Esophagus mucosa (tissue), 1 donor: ENCODE measurements around the gene GSPT1. TPM values are rescaled to one million over a fixed set of nuclear protein-coding genes. Genes with fewer than 3 reads are reported as not detected.
"Not testable (repeated sequence)": the region's sequence is repeated elsewhere in the genome, so short reads cannot be mapped to it uniquely, and the experiment has no call there.

Experiments used
- ATAC-seq: fragments of 200-7000 bp; cut with Tn5 transposase; one replicate; pipeline ENCODE4 v1.9.1; 2020
- total RNA-seq: library from RNA; stranded (reverse); gene quantifications from one replicate; pipeline ENCODE4 v1.2.4, GENCODE V29; 2023
- donor health status: DM: yes; HTN: yes; CAD: no.

The GSPT1 gene
- total RNA-seq, 1 donor from 2014 or later: 110 TPM

DNA sequence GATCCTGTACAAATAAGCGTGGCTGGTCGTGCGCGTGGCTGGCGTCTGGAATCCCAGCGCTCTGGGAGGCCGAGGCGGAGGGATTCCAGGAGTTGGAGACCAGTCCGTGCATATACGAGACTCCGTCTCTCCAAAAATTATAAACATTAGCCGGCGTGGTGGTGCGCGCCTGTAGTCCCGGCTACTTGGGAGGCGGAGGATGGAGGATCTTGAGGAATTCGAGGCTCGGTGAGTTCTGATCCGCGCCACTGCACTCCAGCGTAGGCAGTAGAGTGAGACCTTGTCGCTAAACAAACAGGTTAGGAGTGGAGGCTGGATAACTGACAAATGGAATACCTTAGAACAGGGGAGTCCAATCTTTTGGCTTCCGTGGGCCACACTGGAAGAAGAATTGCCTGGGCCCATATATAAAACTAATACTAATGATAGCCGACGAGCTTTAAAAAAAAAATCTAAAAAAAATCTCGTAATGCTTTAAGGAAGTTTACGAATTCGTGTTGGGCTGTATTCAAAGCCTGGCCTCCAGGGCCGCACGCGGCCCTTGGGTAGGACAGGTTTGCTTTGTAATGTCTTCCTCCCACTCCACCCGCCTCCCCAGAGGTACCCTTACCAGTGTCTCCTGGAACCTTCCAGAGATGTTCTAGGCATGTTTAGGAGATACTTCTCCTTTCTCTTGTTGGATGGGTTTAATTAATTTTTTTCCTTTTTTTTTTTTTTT lies 63.5 kb downstream of the GSPT1 start:
- peak; percentile 2 for ATAC-seq

DNA sequence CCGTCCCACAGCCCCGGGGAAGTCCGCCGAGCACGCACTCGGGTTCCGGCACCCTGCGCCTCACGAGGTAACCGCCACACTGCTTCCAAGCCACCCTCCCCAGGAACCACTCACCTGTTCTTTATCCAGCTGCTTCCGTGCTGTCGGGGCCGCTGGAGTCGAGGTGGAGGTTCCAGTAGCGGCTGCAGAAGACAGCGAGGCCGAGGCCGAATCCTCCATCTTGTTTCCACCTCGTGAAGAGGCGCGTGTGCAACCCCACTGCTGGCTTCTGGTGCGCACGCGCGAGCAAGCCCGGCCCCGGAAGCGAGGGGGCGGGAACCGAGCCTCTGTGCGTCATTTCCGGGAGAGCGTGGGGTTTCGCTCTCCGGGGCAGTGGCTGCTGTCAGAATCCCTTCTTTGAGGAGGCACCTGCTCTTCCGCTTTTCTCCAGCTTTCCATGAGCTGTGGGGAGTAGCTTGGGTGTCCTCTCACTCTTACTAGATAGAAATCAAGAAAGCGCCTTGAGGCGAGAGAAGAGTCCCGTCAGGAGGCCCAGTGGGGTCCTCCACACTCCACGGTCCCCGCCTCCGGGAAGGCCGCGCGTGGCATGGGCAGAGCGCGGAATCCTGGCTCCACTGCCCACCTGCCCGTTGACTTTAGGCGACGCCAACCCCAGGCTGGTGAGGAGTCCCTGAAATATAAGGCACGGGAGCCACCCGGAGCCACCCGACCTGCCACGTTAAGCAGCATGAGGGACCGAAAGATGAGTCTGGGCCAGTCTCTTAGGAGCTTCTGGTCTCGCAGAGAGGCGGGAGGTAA lies 64.3 kb downstream of the GSPT1 start, which contains the start of gene RSL1D1:
Gene RSL1D1 (minus strand): TSS at position 249 of the 798 bp plus-strand sequence. CDS start 30 bp downstream, at position 219.
- ATAC-seq: peak; percentile 97

DNA sequence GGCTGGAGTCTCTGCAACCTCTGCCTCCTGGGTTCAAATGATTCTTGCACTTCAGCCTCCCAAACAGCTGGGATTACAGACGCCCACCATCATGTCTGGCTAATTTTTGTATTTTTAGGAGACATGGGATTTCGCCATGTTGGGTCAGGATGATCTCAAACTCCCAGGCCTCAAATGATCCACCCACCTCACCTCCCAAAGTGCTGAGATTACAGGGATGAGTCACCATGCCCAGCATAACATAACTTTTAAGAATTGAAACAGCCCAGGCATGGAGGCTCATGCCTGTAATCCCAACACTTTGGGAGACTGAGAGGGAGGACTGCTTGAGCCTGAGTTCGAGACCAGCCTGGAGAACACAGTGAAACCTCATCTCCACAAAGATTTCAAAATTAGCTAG lies 66.9 kb downstream of the GSPT1 start:
- ATAC-seq: no peak

DNA sequence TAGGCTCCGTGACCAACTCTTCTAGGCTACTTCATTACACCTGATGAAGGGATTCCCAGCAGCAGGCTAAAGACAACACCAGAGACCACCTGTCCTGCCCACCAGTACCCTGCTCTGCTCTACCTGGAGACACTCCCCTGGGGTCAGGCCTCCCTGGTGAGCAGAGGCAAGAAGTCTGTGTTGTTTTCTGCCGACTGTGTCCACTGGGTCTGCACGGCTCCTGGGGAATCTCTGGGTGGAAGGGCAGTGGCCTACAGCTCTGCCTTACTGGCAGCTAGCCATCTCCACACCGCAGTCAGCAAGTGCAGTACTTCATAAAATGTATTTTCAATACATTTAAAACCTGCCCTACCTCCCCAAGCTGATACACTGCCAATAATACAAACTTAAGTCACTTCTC lies 71.3 kb downstream of the GSPT1 start:
- peak; percentile 10 for ATAC-seq

DNA sequence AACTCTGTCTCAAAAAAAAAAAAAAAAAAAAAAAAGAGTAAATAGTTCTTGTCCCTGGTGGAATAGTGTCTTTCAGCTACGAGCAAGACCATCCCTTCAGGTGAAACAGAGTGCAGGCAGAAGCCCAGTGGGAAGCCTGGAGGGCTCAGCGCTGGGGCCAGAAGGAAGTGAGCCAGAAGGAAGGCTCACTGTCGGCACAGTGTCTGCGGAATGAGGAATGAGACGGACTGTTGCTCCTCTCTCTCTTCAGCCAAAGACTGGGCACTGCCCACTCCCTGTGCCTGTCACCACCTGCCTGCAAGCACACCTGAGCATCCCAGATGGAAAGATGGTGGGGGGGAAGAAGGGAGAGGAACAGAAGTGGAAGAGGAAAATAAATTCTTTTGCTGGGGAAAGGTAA lies 71.9 kb downstream of the GSPT1 start:
- ATAC-seq: no peak

DNA sequence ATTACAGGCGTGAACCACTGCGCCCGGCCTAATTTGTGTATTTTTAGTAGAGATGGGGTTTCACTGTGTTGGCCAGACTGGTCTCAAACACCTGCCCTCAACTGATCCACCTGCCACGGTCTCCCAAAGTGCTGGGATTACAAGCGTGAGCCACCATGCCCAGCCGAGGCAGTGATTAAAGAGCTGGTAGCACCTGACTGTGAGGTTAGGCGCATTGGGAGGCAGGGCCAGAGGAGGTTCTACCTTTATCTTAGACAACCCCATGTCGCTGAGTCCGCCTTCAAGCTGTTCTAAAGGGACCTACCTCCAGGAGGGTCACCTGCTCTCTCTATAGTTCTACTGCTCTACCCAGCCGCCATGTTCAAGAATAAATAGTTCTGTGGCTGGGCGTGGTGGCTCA lies 72.5 kb downstream of the GSPT1 start:
- no peak for ATAC-seq

DNA sequence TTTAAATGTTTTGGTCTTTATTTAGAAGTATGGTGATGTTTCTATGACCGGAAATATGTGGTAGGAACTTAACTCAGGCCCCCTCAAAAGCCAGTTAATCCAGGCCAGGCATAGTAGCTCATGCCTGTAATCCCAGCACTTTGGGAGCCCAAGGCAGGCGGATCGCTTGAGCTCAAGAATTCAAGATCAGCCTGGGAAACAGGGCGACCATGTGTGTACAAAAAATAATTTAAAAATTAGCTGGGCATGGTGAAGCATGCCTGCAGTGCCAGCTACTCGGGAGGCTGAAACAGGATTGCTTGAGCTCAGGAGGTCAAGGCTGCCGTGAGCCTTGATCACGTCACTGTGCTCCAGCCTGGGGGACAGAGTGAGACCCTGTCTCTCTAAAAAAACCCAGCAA lies 74.7 kb downstream of the GSPT1 start:
- no peak for ATAC-seq

DNA sequence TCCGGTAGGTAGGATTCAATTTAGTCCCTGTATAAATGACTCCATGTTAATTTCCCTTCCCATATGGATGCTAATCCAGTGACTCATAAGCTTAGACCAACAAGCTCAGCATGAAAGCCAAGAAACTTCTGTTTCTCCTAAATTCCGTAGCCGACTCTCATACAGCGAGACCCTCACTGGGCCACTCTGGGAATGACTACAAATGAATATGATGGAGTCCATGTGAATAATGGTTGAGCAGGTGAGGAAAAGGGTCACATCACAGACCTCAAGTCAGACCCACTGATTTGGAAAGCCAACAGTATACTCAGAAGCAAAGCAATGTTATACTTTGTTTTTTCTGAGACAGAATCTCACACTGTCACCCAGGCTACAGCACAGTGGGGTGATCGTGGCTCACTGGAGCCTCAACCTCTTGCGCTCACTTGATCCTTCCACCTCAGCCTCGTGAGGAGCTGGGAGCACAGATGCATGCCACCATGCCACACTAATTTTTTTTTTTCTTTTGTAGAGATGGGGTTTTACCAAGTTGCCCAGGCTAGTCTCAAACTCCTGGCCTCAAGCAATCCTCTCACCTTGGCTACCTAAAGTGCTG lies 79.0 kb downstream of the GSPT1 start:
- no peak for ATAC-seq

DNA sequence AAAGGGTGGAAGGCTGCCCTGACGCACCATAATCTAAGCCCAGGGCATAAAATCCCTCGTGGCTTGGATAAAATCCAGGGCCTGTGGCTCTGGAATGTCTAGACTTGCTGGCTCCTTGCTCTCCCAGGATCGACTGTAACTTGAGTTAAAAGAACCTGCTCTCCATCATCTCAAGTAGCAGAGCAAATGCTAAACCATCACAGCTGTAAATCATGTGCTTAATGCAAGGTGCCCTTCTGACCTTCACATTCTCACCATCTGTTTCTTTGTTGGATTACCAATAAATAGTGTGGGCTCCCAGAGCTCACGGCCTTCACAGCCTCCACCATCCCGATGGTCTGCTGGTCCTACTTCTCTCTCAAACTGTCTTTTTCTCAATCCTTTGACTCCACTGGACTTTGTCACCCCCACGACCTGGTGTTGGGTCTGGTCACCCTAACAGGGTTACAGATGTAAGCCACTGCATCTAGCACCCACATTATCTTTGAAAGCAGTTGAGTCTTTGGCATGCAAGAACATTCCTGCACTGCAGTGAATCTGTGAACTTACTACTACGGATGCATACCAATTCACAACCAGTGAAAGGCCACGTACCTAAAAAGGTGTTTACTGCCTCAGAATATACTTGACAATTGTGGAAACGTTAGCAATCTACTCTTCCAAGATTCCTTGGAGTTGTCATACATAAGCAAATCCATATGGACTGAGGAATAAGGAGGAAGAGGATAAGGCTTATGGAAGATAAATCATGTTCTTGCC lies 79.7 kb downstream of the GSPT1 start:
- ATAC-seq: no peak

DNA sequence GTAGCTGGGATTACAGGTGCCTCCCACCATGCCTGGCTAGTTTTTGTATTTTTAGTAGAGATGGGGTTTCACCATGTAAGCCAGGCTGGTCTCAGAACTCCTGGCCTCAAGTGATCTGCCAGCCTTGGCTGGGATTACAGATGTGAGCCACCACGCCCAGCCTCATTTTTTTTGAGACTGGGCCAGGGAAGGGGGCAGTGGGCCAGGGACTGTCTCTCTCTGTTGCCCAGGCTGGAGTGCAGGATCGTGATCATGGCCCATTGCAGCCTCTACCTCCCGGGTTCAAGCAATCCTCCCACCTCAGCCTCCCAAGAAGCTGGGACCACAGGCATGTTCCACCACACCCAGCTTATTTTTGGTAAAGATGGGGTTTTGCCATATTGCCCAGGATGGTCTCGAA lies 80.4 kb downstream of the GSPT1 start:
- ATAC-seq: no peak

DNA sequence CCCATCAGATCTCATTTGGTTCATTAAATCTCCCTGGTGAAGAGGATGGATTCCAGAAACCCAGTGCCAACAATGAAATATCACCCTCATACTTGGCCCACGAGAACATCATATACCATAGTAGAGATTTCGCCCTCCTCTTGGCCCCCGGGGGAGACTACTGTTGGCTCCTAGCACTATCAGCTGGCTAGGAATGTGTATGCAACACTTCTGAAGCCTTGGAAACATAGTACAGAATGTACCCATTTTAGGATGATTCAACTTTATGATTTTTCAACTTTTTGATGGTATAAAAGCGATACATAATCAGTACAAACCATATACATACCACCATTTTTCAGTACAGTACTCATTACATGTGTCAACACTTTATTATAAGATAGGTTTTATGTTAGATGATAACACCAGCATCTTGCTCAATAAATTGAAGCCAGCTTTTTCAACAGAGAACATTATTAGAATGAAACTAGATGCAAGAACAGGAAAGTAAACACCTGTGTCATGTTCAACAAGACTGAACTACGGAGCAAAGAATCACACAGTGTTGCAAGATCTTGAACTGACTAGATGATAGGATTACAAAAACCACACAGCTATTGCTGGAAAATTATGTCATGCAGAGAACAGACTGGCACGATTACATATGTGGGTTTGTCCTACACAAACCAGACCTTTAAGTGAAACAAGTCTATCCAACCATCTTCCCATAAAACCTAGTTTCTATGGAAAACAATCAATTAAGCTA lies 81.6 kb downstream of the GSPT1 start:
- peak; percentile 91 for ATAC-seq

DNA sequence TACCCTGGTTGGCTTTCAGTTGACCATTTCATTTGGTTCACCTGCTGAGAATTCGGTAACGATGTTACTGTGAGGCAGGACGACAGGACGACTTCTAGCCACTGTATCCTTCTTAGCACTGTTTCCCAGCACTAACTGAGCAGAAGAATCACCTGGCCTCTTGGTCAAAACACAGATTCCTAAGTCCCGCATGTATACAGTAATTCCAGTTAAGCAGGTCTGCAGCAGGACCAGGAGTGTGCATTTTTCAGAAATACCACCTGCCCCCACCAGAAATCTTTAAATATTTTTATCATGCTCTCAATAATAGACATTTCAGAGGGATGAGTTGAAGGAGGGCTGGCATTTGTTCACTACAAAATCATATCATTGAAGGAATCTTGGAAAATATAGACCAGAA lies 87.1 kb downstream of the GSPT1 start:
- no peak for ATAC-seq

DNA sequence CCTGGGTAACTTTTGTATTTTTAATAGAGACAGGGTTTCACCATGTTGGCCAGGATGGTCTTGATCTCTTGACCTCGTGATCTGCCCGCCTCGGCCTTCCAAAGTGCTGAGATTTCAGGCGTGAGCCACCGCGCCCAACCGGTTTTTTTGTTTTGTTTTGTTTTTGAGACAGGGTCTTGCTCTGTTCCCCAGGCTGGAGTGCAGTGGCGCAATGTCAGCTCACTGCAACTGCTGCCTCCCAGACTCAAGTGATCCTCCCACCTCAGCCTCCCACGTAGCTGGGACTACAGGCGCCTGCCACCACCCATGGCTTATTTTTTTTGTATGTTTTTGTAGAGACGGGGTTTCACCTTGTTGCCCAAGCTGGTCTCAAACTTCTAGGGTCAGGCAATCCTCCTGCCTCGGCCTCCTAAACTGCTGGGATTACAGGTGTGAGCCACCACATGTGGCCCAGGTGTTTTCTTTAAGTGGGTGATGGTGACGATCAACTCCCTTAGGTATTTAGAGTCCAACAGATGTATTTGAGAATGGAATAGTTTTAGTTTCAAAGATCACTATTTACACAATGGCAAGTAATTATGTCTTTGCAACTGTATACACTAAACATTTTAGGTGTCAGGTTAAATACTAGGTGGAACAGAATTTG lies 90.1 kb downstream of the GSPT1 start:
- ATAC-seq: not testable (repeated sequence)

DNA sequence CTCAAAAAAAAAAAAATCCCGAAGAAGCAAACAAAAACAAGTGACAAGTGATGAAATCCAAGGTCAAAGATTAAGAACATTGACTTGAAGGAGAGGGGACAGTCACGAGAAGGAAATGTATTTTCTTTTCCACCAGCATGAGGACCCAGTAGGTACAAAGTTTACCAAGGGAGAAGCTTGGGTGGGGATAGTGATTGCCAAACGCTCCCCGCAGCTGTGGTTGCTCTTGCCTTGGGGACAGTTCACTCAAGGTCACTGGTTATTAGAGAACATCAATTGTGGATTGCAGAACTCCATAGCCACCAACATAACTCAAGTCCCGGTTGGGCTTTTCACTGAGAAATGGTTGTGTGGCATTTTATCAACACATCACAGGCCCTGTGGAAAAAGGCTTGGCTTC lies 91.4 kb downstream of the GSPT1 start:
- no peak for ATAC-seq

DNA sequence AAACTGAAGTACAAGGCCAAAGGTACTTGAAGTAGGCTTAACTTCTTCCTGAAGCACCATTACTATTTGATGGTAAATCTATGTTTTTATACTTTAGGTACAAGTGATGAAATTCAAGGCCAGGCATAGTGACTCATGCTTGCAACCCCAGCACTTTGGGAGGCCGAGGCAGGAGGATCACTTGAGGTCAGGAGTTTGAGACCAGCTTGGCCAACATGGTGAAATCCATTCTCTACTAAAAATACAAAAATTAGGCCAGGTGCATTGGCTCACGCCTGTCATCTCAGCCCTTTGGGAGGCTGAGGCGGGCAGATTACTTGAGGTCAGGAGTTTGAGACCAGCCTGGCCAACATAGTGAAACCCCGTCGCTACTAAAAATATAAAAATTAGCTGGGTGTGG lies 92.1 kb downstream of the GSPT1 start:
- ATAC-seq: not testable (repeated sequence)

DNA sequence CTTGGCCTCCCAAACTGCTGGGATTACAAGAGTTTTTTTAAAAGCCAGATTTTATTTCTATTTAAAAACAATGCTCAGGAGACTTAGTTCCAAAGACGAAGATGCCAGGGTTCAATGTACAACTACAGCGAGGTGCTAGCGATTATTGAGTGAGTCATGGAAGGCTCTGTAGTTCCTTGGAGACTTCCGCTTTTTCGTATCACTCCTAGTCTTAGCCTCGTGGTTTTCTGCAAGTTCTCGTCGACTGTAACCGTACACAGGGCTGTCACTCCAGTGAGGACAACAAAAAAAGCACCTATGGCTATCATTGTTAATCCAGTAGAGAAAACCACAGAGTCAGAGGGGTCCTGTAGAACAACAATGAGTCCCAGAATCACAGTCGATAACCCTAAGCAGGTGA lies 96.0 kb downstream of the GSPT1 start:
- no peak for ATAC-seq

DNA sequence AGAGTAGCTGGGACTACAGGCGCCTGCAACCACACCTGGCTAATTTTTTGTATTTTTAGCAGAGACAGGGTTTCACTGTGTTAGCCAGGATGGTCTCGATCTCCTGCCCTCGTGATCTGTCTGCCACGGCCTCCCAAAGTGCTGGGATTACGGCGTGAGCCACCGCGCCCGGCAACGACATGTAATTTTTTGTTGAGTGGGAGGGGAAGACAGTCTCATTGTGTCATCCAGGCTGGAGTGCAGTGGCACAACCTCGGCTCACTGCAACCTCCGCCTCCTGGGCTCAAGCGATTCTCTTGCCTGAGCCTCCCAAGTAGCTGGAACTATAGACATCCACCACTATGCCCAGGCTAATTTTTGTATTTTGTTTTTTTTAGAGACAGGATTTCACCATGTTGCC lies 96.8 kb downstream of the GSPT1 start:
- ATAC-seq: not testable (repeated sequence)
